Duodenal mucosa (tissue), 2 donors: ENCODE measurements around the gene DCBLD2.

Source experiments
- H3K27ac ChIP-seq: one replicate; pipeline ENCODE4 v1.7.0; 2013; ENCODE audit warnings: low read depth, low read length
- H3K27me3 ChIP-seq, 2 donors: one replicate each; pipeline ENCODE4 v1.7.0; 2013; ENCODE audit warnings: low read length in 2 of 2, control low read depth in 1 of 2; ENCODE audit not compliant: insufficient read depth in 2 of 2, control insufficient read depth in 1 of 2
- H3K36me3 ChIP-seq, 2 donors: one replicate each; pipeline ENCODE4 v1.7.0; 2013; ENCODE audit warnings: low read length in 2 of 2, control low read depth in 1 of 2; ENCODE audit not compliant: insufficient read depth in 2 of 2, control insufficient read depth in 1 of 2
- H3K4me1 ChIP-seq, 2 donors: one replicate each; pipeline ENCODE4 v1.7.0; 2013; ENCODE audit warnings: low read length in 2 of 2, control low read depth in 1 of 2; ENCODE audit not compliant: insufficient read depth in 2 of 2, control insufficient read depth in 1 of 2
- H3K4me3 ChIP-seq, 2 donors: one replicate each; pipeline ENCODE4 v1.7.0; 2013; ENCODE audit warnings: low read length in 2 of 2, low read depth in 1 of 2
- H3K9ac ChIP-seq, 2 donors: one replicate each; pipeline ENCODE4 v1.7.0; 2013; ENCODE audit warnings: low read length in 2 of 2, low read depth in 1 of 2
- H3K9me3 ChIP-seq, 2 donors: one replicate each; pipeline ENCODE4 v1.7.0; 2013; ENCODE audit warnings: low read length in 2 of 2, control low read depth in 1 of 2; ENCODE audit not compliant: control insufficient read depth in 1 of 2

DCBLD2 gene

GRCh38 chr3:98906230-98906629 lies 4.7 kb upstream of the DCBLD2 start:
- Histone ChIP-seq H3K36me3 (no peaks in the 10 kb centered on the region), H3K4me3 (no peak overlapping the region), H3K27ac (no peak overlapping the region), H3K4me1 (peaks cover 0 to 6% of the 10 kb centered on the region in 2 donors), H3K9ac (no peak overlapping the region), H3K9me3 (peaks cover 0 to 2% of the 10 kb centered on the region in 2 donors), H3K27me3 (no peaks in the 10 kb centered on the region)

GRCh38 chr3:98903705-98904481 lies 2.4 kb upstream of the DCBLD2 start:
- Histone ChIP-seq H3K27me3 (peaks cover 0 to 3% of the 10 kb centered on the region in 2 donors), H3K27ac (no peak overlapping the region)

GRCh38 chr3:98903099-98903498 lies 1.6 kb upstream of the DCBLD2 start:
- H3K27ac ChIP-seq: no peak overlapping the region
- no peaks in the 10 kb centered on the region for H3K36me3 ChIP-seq
- H3K4me1 ChIP-seq: peaks cover 0 to 6% of the 10 kb centered on the region in 2 donors
- H3K4me3 ChIP-seq: no peak overlapping the region
- H3K27me3 ChIP-seq: peaks cover 0 to 3% of the 10 kb centered on the region in 2 donors
- H3K9ac ChIP-seq: no peak overlapping the region
- H3K9me3 ChIP-seq: no peaks in the 10 kb centered on the region

More at GRCh38 chr3:98903705-98904481, 2.4 kb upstream of the DCBLD2 start:
- Histone ChIP-seq H3K9ac (no peak overlapping the region), H3K4me3 (no peak overlapping the region), H3K4me1 (peaks cover 0 to 6% of the 10 kb centered on the region in 2 donors), H3K36me3 (no peaks in the 10 kb centered on the region), H3K9me3 (peaks cover 0 to under 1% of the 10 kb centered on the region in 2 donors)

- Histone ChIP-seq H3K27me3 (peaks cover 0 to 3% of the 10 kb centered on the region in 2 donors), H3K36me3 (no peaks in the 10 kb centered on the region), H3K4me1 (peaks cover 0 to 6% of the 10 kb centered on the region in 2 donors), H3K9me3 (no peaks in the 10 kb centered on the region), H3K27ac (no peak overlapping the region), H3K4me3 (peak overlapping the region; percentile 84 to 86), H3K9ac (peak overlapping the region; percentile 57 to 63)
Measured at GRCh38 chr3:98902351-98902740, 851 bp upstream of the DCBLD2 start.

- peaks cover 0 to 3% of the 10 kb centered on the region in 2 donors for H3K27me3 ChIP-seq
Measured at GRCh38 chr3:98901119-98901391, 440 bp downstream of the DCBLD2 start.

GRCh38 chr3:98900265-98901118 lies 1.0 kb downstream of the DCBLD2 start:
- H3K9ac ChIP-seq: peak overlapping the region; percentile 49 to 64
- no peak overlapping the region for H3K27ac ChIP-seq
- peaks cover 0 to 3% of the 10 kb centered on the region in 2 donors for H3K27me3 ChIP-seq
- no peaks in the 10 kb centered on the region for H3K36me3 ChIP-seq
- H3K4me1 ChIP-seq: peaks cover 0 to 6% of the 10 kb centered on the region in 2 donors
- H3K9me3 ChIP-seq: no peaks in the 10 kb centered on the region
- H3K4me3 ChIP-seq: peak overlapping the region; percentile 84 to 86

More at GRCh38 chr3:98901119-98901391, 440 bp downstream of the DCBLD2 start:
- Histone ChIP-seq H3K9ac (peak overlapping the region; percentile 49 to 64), H3K27ac (peak overlapping the region; percentile 55), H3K36me3 (no peaks in the 10 kb centered on the region), H3K4me1 (peaks cover 0 to 6% of the 10 kb centered on the region in 2 donors), H3K9me3 (no peaks in the 10 kb centered on the region), H3K4me3 (peak overlapping the region; percentile 84 to 86)

GRCh38 chr3:98897701-98898100 lies 3.8 kb downstream of the DCBLD2 start:
- peaks cover 0 to 3% of the 10 kb centered on the region in 2 donors for H3K27me3 ChIP-seq
- H3K4me1 ChIP-seq: peaks cover 0 to 6% of the 10 kb centered on the region in 2 donors
- no peak overlapping the region for H3K4me3 ChIP-seq
- no peaks in the 10 kb centered on the region for H3K9me3 ChIP-seq
- no peak overlapping the region for H3K27ac ChIP-seq
- no peak overlapping the region for H3K9ac ChIP-seq
- H3K36me3 ChIP-seq: no peaks in the 10 kb centered on the region

GRCh38 chr3:98894791-98895576 lies 6.5 kb downstream of the DCBLD2 start:
- Histone ChIP-seq H3K4me1 (peaks cover 0 to 2% of the 10 kb centered on the region in 2 donors), H3K27me3 (no peaks in the 10 kb centered on the region), H3K9ac (no peak overlapping the region), H3K9me3 (no peaks in the 10 kb centered on the region), H3K36me3 (no peaks in the 10 kb centered on the region), H3K4me3 (no peak overlapping the region), H3K27ac (no peak overlapping the region)

GRCh38 chr3:98893740-98894139 lies 7.8 kb downstream of the DCBLD2 start:
- no peak overlapping the region for H3K4me3 ChIP-seq
- H3K27ac ChIP-seq: no peak overlapping the region
- H3K27me3 ChIP-seq: no peaks in the 10 kb centered on the region
- H3K9me3 ChIP-seq: no peaks in the 10 kb centered on the region
- H3K4me1 ChIP-seq: peaks cover 0 to 2% of the 10 kb centered on the region in 2 donors
- no peaks in the 10 kb centered on the region for H3K36me3 ChIP-seq
- no peak overlapping the region for H3K9ac ChIP-seq
